HG03378 (cell line): ENCODE measurements around the gene RASGRP3.

Source experiments
- ATAC-seq: cut with Tn5 transposase; IDR thresholded peaks from one replicate; pipeline ENCODE4 v1.9.1; 2021; ENCODE audit warnings: mild to moderate bottlenecking, moderate library complexity; ENCODE audit not compliant: unreplicated experiment

Gene RASGRP3

GRCh38 chr2:33607251-33607721 lies 130.8 kb downstream of the RASGRP3 start:
- no peak for ATAC-seq

GRCh38 chr2:33607905-33608304 lies 131.5 kb downstream of the RASGRP3 start:
- ATAC-seq: no peak

GRCh38 chr2:33614190-33614589 lies 137.7 kb downstream of the RASGRP3 start:
- ATAC-seq: no peak
